Measurements from ENCODE around the gene KLHL29. TPM values are rescaled to one million over a fixed set of nuclear protein-coding genes. Genes with fewer than 3 reads are reported as not detected.

The KLHL29 gene
- total RNA-seq, 2 experiments from 2014 or later: 2.5 to 2.7 TPM

DNA sequence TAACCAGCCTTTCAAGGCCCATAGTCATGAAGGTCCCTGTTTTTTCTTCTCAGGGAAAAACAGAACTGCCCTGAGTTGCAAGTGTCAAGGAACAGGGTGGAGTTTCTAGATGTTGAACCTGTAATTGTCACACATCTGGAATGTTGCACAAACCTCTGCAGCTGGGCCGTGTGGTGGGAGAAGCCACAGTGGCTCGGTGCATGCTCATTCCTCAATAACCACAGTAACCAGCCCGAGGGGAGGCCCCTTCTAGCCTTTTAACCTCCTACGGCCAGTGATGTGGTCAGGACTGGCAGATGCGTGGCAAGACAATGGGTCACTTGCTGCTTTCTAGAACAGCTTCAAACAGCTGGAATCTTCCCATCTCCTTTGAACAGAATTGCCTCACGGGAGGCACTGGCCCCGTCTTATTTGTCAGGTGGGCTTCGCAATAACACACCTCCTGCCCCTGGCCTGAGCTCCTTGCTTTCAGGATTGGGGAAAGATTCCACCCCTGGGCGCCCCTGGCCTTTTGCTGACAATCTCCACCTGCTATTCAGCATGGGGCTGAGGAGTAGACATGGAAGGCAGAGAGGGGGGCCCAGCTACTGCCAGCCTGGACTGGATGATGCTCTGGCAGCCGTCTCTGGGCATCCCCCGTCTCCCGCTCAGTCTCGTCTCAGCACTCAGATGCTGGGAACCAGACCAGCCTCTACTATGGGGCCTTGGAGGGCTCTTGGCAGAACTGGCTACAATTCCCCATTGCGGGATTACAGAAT, 102.9 kb downstream of the KLHL29 start:
- no peak overlapping the region for H3K4me3 ChIP-seq (ENCODE audit: low read length)
- H3K4me1 ChIP-seq (ENCODE audit: insufficient read depth, low read length): peaks cover 6% of the 10 kb centered on the region
- Mint-ChIP-seq H3K9me3 (no peaks in the 10 kb centered on the region), H3K4me1 (ENCODE audit: low read depth) (no peaks in the 10 kb centered on the region), H3K27ac (no peak overlapping the region), H3K36me3 (ENCODE audit: low read depth) (no peaks in the 10 kb centered on the region), H3K27me3 (peaks cover 34% of the 10 kb centered on the region), H3K4me3 (no peak overlapping the region)
- H3K27ac ChIP-seq (ENCODE audit: low read depth in 1 of 2, low read length in 2 of 2): no peak overlapping the region
- ATAC-seq (ENCODE audit: poor library complexity) (no peak), DNase-seq (no peak)
- H3K27me3 ChIP-seq (ENCODE audit: control insufficient read depth in 1 of 2, insufficient read depth in 2 of 2, low read length in 2 of 2): peaks cover 0 to 11% of the 10 kb centered on the region in 2 experiments
- ChIA-PET POLR2A (no interaction called here), CTCF (interaction anchor here (0.6 kb wide), 1 partner anchor 706 kb away, joined by 3 read pairs; no protein-coding TSS in a partner anchor)
- H3K9me3 ChIP-seq (ENCODE audit: control insufficient read depth in 1 of 2, insufficient read depth in 1 of 2, low read length in 2 of 2): no peaks in the 10 kb centered on the region
- H3K36me3 ChIP-seq (ENCODE audit: insufficient read depth, low read length): no peaks in the 10 kb centered on the region
- intact Hi-C loops (cut with DNase I, micrococcal nuclease): no loop called here
- TF ChIP-seq, protein P1, sequence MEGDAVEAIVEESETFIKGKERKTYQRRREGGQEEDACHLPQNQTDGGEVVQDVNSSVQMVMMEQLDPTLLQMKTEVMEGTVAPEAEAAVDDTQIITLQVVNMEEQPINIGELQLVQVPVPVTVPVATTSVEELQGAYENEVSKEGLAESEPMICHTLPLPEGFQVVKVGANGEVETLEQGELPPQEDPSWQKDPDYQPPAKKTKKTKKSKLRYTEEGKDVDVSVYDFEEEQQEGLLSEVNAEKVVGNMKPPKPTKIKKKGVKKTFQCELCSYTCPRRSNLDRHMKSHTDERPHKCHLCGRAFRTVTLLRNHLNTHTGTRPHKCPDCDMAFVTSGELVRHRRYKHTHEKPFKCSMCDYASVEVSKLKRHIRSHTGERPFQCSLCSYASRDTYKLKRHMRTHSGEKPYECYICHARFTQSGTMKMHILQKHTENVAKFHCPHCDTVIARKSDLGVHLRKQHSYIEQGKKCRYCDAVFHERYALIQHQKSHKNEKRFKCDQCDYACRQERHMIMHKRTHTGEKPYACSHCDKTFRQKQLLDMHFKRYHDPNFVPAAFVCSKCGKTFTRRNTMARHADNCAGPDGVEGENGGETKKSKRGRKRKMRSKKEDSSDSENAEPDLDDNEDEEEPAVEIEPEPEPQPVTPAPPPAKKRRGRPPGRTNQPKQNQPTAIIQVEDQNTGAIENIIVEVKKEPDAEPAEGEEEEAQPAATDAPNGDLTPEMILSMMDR (IDR thresholded peaks at IDR 0.05): no peak

DNA sequence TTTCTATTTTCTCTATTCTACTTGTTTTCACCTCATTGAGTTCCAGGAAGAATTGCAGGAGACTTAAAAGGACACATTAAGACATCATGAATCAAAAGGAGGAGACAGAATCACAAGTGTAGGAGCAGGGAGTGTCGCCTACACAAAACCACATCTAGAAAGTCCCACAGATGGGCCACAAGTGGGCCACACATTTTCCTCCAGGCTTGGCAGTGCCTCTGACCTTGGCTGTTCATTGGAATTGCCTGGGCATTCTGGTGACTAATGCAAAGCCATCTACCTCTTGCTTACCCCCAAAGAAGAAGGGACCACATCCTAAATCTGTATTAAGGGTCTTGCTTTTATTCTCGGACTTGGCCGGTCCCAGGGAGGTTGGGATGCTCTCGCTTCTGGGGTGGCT, 103.6 kb downstream of the KLHL29 start:
- Histone ChIP-seq H3K9me3 (ENCODE audit: control insufficient read depth in 1 of 2, insufficient read depth in 1 of 2, low read length in 2 of 2) (no peaks in the 10 kb centered on the region), H3K27me3 (ENCODE audit: control insufficient read depth in 1 of 2, insufficient read depth in 2 of 2, low read length in 2 of 2) (peaks cover 0 to 11% of the 10 kb centered on the region in 2 experiments), H3K4me1 (ENCODE audit: insufficient read depth, low read length) (peaks cover 6% of the 10 kb centered on the region), H3K4me3 (ENCODE audit: low read length) (no peak overlapping the region), H3K36me3 (ENCODE audit: insufficient read depth, low read length) (no peaks in the 10 kb centered on the region), H3K27ac (ENCODE audit: low read depth in 1 of 2, low read length in 2 of 2) (no peak overlapping the region)
- no peaks in the 10 kb centered on the region for H3K9me3 Mint-ChIP-seq
- ATAC-seq (ENCODE audit: poor library complexity): no peak
- no peak overlapping the region for H3K4me3 Mint-ChIP-seq
- H3K27ac Mint-ChIP-seq: no peak overlapping the region
- no peak for DNase-seq
- TF ChIP-seq, protein P1 (IDR thresholded peaks at IDR 0.05): no peak
- ChIA-PET CTCF (no interaction called here), POLR2A (no interaction called here)
- no peaks in the 10 kb centered on the region for H3K4me1 Mint-ChIP-seq (ENCODE audit: low read depth)
- no peaks in the 10 kb centered on the region for H3K36me3 Mint-ChIP-seq (ENCODE audit: low read depth)
- peaks cover 36% of the 10 kb centered on the region for H3K27me3 Mint-ChIP-seq
- intact Hi-C loops (cut with DNase I, micrococcal nuclease): no loop called here

DNA sequence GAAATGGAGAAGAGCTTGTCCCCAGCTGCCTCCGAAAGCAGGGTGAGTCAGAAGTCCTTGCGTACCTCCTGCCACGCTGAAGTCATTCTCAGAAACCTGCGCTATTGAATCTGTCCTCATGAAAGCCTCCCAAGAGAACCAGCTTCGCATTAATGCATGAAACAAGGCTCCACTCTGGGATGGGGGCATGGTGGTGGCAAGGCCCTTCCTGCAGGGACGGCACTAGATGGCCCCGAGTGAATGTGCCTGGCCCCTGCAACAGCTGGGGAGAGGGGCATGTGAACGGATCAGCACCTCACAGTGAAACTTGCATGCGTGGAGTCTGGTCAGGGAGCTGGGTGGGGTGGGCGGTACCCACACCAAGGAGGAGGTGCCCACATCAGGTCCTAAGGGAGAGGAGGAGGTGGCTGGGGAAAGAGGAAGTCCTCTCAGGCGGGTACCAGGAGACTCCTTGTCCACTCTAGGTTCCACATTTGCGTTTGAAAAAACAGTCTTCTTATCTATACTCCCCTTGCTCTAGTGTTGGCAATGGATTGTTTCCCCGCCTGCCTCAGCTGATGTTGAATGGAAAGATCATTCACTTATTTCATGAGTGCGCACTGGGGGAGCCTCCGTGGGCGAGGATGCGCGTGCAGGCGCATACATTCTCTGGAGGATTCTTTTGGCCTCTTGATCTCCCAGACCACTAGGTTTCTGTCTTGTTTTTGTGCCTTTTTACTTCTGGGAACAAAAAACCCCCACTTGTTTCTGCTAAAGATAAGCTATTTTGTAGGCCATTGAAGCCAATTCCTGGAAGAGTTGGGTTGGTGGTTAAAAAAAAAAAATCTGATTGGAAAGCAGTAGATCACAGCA, 104.7 kb downstream of the KLHL29 start:
- Mint-ChIP-seq H3K27me3 (peaks cover 32% of the 10 kb centered on the region), H3K27ac (no peak overlapping the region), H3K4me1 (ENCODE audit: low read depth) (no peaks in the 10 kb centered on the region), H3K9me3 (no peaks in the 10 kb centered on the region), H3K4me3 (no peak overlapping the region), H3K36me3 (ENCODE audit: low read depth) (no peaks in the 10 kb centered on the region)
- Histone ChIP-seq H3K36me3 (ENCODE audit: insufficient read depth, low read length) (no peaks in the 10 kb centered on the region), H3K27ac (ENCODE audit: low read depth in 1 of 2, low read length in 2 of 2) (no peak overlapping the region), H3K9me3 (ENCODE audit: control insufficient read depth in 1 of 2, insufficient read depth in 1 of 2, low read length in 2 of 2) (no peaks in the 10 kb centered on the region), H3K4me1 (ENCODE audit: insufficient read depth, low read length) (peaks cover 6% of the 10 kb centered on the region), H3K4me3 (ENCODE audit: low read length) (no peak overlapping the region), H3K27me3 (ENCODE audit: control insufficient read depth in 1 of 2, insufficient read depth in 2 of 2, low read length in 2 of 2) (peaks cover 0 to 11% of the 10 kb centered on the region in 2 experiments)
- ATAC-seq (ENCODE audit: poor library complexity): no peak
- intact Hi-C loops (cut with DNase I, micrococcal nuclease): no loop called here
- no peak for DNase-seq
- TF ChIP-seq, protein P1 (IDR thresholded peaks at IDR 0.05): no peak
- CTCF ChIA-PET: interaction anchor here (0.6 kb wide), 1 partner anchor 128 kb away, joined by 3 read pairs; no protein-coding TSS in a partner anchor
- POLR2A ChIA-PET: no interaction called here
